ENCODE results near the gene SFT2D3. TPM values are rescaled to one million over a fixed set of nuclear protein-coding genes. Genes with fewer than 3 reads are reported as not detected.

Gene SFT2D3
- total and polyA plus RNA-seq, 2 donors (not counting 1 experiment from before 2014, with no cell fraction given), result 3.5 to 14.2 TPM

- peaks cover 0 to 58% of the 10 kb centered on the region in 2 experiments for H3K36me3 ChIP-seq (replicated peaks in 1 of 2; ENCODE audit: control extremely low read depth in 1 of 2, control insufficient read depth in 1 of 2, extremely low read depth in 1 of 2, insufficient read depth in 2 of 2, low read length in 1 of 2)
- peaks cover 16% of the 10 kb centered on the region for H3K4me1 Mint-ChIP-seq
- H3K27ac ChIP-seq (ENCODE audit: low read length in 2 of 2), result no peak overlapping the region
- H2AFZ ChIP-seq (ENCODE audit: insufficient read depth, low read depth, low read length, poor library complexity, severe bottlenecking), result no peak overlapping the region
- no peaks in the 10 kb centered on the region for H3K9me3 Mint-ChIP-seq (ENCODE audit: insufficient read depth)
- ATAC-seq (ENCODE audit: low read depth) (no peak), DNase-seq (no peak)
- TF ChIP-seq CTCF (IDR thresholded peaks at IDR 0.05), result no peak
- TF ChIP-seq EZH2 (IDR thresholded peaks at IDR 0.05; ENCODE audit: borderline replicate concordance, insufficient read depth, low read depth, low read length, poor library complexity, severe bottlenecking), result no peak
- POLR2A ChIA-PET, result no interaction called here
- no peak overlapping the region for H3K9ac ChIP-seq (ENCODE audit: low read length)
- 95% methylated on average over 9 of the region's 9 CpGs for WGBS (ENCODE audit: insufficient coverage)
- no peaks in the 10 kb centered on the region for H3K9me3 ChIP-seq (ENCODE audit: control extremely low read depth in 1 of 3, control insufficient read depth in 2 of 3, insufficient read depth in 1 of 3, low read length in 2 of 3)
- H3K4me1 ChIP-seq (ENCODE audit: control insufficient read depth in 2 of 2, insufficient read depth in 2 of 2, low read length in 2 of 2), result peaks cover 9 to 12% of the 10 kb centered on the region in 2 donors
- H3K27me3 Mint-ChIP-seq, result no peaks in the 10 kb centered on the region
- H3K27ac Mint-ChIP-seq, result no peak overlapping the region
- H3K4me2 ChIP-seq (replicated peaks; ENCODE audit: low read depth, low read length, poor library complexity, severe bottlenecking), result no peak overlapping the region
- no peak overlapping the region for H3K4me3 Mint-ChIP-seq
- no peaks in the 10 kb centered on the region for H3K27me3 ChIP-seq (replicated peaks in 1 of 4; ENCODE audit: control extremely low read depth in 1 of 4, control insufficient read depth in 3 of 4, insufficient read depth in 4 of 4, low read length in 3 of 4)
- peaks cover 43% of the 10 kb centered on the region for H3K79me2 ChIP-seq (ENCODE audit: control insufficient read depth, insufficient read depth, low read length)
- CTCF ChIA-PET, result interaction anchor here (2.1 kb wide), 1 partner anchor 117 kb away, joined by 10 read pairs; no protein-coding TSS in a partner anchor
- intact Hi-C loops (cut with micrococcal nuclease), result loop anchor here (10.0 kb wide), 1 partner anchor 623 kb away; no protein-coding TSS in a partner anchor
- H4K20me1 ChIP-seq (ENCODE audit: control insufficient read depth, insufficient read depth, low read length, poor library complexity, severe bottlenecking), result peaks cover 31% of the 10 kb centered on the region
- H3K4me3 ChIP-seq (ENCODE audit: control extremely low read depth in 1 of 5, extremely low read depth in 1 of 5, insufficient read depth in 1 of 5, low read depth in 2 of 5, low read length in 4 of 5), result no peak overlapping the region
These were observed 6.8 kb downstream of the SFT2D3 start for GRCh38 chr2:127707890-127708648.

- H3K4me2 ChIP-seq (replicated peaks; ENCODE audit: low read depth, low read length, poor library complexity, severe bottlenecking), result no peak overlapping the region
- 96% methylated on average over 13 of the region's 13 CpGs for WGBS (ENCODE audit: insufficient coverage)
- no peak overlapping the region for H3K9ac ChIP-seq (ENCODE audit: low read length)
- ChIA-PET CTCF (no interaction called here), POLR2A (interaction anchor here (0.6 kb wide), 1 partner anchor 100 kb away, joined by 15 read pairs; no protein-coding TSS in a partner anchor)
- no peak overlapping the region for H2AFZ ChIP-seq (ENCODE audit: insufficient read depth, low read depth, low read length, poor library complexity, severe bottlenecking)
- H3K79me2 ChIP-seq (ENCODE audit: control insufficient read depth, insufficient read depth, low read length), result peaks cover 31% of the 10 kb centered on the region
- H3K4me3 ChIP-seq (ENCODE audit: control extremely low read depth in 1 of 5, extremely low read depth in 1 of 5, insufficient read depth in 1 of 5, low read depth in 2 of 5, low read length in 4 of 5), result no peak overlapping the region
- no peaks in the 10 kb centered on the region for H3K27me3 Mint-ChIP-seq
- TF ChIP-seq CTCF (IDR thresholded peaks at IDR 0.05), result no peak
- no peak for TF ChIP-seq EZH2 (IDR thresholded peaks at IDR 0.05; ENCODE audit: borderline replicate concordance, insufficient read depth, low read depth, low read length, poor library complexity, severe bottlenecking)
- peaks cover 0 to 5% of the 10 kb centered on the region in 2 donors for H3K4me1 ChIP-seq (ENCODE audit: control insufficient read depth in 2 of 2, insufficient read depth in 2 of 2, low read length in 2 of 2)
- peaks cover 0 to 52% of the 10 kb centered on the region in 2 experiments for H3K36me3 ChIP-seq (replicated peaks in 1 of 2; ENCODE audit: control extremely low read depth in 1 of 2, control insufficient read depth in 1 of 2, extremely low read depth in 1 of 2, insufficient read depth in 2 of 2, low read length in 1 of 2)
- no peaks in the 10 kb centered on the region for H3K27me3 ChIP-seq (replicated peaks in 1 of 4; ENCODE audit: control extremely low read depth in 1 of 4, control insufficient read depth in 3 of 4, insufficient read depth in 4 of 4, low read length in 3 of 4)
- ATAC-seq (ENCODE audit: low read depth) (no peak), DNase-seq (no peak)
- H3K27ac ChIP-seq (ENCODE audit: low read length in 2 of 2), result no peak overlapping the region
- no peaks in the 10 kb centered on the region for H3K9me3 Mint-ChIP-seq (ENCODE audit: insufficient read depth)
- H3K27ac Mint-ChIP-seq, result no peak overlapping the region
- peaks cover 20% of the 10 kb centered on the region for H4K20me1 ChIP-seq (ENCODE audit: control insufficient read depth, insufficient read depth, low read length, poor library complexity, severe bottlenecking)
- H3K9me3 ChIP-seq (ENCODE audit: control extremely low read depth in 1 of 3, control insufficient read depth in 2 of 3, insufficient read depth in 1 of 3, low read length in 2 of 3), result no peaks in the 10 kb centered on the region
- intact Hi-C loops (cut with micrococcal nuclease), result loop anchor here (10.0 kb wide), 1 partner anchor 625 kb away; no protein-coding TSS in a partner anchor
- no peak overlapping the region for H3K4me3 Mint-ChIP-seq
- peaks cover 10% of the 10 kb centered on the region for H3K4me1 Mint-ChIP-seq
These were observed 8.0 kb downstream of the SFT2D3 start for GRCh38 chr2:127709336-127709735.
